ENCODE data around the gene BACH2. TPM values are rescaled to one million over a fixed set of nuclear protein-coding genes. Genes with fewer than 3 reads are reported as not detected.

The BACH2 gene
- polyA plus RNA-seq, 4 donors = 9.7 to 12.2 (median 10.3) TPM

GRCh38 chr6:90303039-90303438 lies 6.4 kb upstream of the BACH2 start:
- DNase-seq (ENCODE audit: low read depth in 4 of 4, low spot score in 3 of 4) = no peak

DNA sequence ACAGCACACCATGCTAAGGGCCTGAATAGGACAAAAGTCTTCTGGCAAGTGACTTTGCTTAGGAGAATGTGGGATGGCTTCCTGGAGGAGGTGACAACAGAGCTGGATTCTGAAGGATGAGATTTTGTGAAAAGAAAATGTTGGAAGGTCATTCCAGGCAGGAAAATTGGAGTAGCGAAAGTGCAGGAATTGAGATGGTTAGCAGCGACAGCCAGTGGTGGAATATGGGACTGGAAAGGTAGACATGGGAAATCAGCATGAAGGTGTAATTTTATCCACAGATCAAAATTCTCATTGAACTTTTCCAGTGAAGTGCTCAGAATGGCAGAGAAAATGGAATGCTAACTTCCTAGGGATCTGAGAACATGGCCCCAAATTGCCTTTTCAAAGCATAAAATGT lies 5.7 kb upstream of the BACH2 start:
- no peak for DNase-seq (ENCODE audit: low read depth in 4 of 4, low spot score in 3 of 4)

DNA sequence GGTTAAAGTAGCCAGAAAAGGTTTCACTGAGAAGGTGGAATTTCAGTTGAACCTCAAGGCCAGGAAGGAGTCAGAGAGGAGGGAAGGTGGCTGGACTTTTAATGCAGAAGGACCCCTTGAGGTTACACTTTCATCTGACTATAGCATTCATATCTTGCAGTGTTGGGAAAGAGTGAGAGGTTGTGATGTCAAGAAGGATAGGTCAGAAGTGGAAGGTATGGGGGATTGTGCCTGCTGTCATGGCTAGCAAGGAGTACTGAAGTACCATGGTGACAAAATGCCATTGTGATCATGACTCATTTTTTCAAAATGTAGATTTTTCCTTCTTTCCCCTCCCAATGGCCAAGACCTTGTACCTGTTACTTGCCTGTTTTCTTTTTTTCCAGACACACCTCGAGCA lies 5.2 kb upstream of the BACH2 start:
- DNase-seq (ENCODE audit: low read depth in 4 of 4, low spot score in 3 of 4) = no peak

DNA sequence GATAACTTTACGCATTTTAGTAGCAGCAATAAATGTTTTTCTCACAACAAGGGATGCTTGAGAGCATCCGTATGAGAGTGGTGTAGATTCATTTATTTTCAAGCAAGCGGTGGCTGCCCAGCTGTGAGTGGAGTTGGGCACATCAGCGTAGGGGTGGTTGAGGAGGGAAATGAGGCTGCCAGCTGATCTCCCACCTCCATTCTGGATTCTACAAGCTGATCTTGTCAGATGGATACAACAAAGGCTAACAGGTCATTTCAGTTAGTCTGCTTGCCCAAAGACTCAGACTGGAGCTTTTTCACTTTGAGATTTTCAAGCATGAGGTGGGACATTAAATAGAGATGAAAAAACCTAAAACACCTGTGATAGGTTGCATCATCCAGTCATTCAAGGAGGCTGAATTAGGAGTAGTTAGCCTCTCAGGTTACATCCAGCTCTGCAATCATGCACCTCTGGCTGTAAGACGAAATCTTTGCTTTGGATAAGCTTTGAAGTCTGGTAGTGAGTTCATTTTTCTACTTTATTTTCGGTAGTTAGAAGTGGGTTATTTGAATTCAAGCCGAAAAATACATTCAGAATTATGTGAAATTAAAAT lies 1.9 kb upstream of the BACH2 start:
- no peak for DNase-seq (ENCODE audit: low read depth in 4 of 4, low spot score in 3 of 4)

- no peak for DNase-seq (ENCODE audit: low read depth in 4 of 4, low spot score in 3 of 4)
These were observed 1.3 kb upstream of the BACH2 start for GRCh38 chr6:90297867-90298381.

- DNase-seq (ENCODE audit: low read depth in 4 of 4, low spot score in 3 of 4) = no peak
These were observed 648 bp upstream of the BACH2 start for GRCh38 chr6:90297115-90297866.

DNA sequence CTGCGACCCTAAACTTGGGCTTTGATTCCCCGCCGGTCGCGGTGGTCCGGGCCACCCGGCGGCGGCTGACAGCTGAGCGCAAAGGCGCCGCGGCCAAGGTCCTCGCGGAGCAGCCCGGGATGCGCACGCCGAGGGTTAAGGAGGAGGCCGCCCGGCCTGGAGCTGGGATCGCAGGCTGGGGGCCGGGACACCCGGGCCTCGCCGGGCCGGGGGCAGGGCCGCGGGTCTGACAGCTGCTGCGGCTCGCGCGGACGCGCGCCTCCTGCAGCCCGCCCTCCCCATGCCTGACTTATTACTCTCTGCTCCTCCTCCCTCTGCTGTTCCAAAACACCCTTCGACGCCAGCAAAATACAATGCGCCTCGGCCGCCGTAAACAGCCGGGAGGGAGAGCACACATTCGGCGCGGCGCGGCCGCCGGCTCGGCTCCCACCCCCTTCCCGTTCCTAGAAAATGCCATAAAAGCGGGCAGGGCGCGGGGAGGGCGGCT lies 746 bp downstream of the BACH2 start:
- DNase-seq (ENCODE audit: low read depth in 4 of 4, low spot score in 3 of 4) = peak in 1 of 4 donors; percentile 60

- DNase-seq (ENCODE audit: low read depth in 4 of 4, low spot score in 3 of 4) = no peak
These were observed 1.4 kb downstream of the BACH2 start for GRCh38 chr6:90294989-90295853.

- DNase-seq (ENCODE audit: low read depth in 4 of 4, low spot score in 3 of 4) = no peak
These were observed 2.0 kb downstream of the BACH2 start for GRCh38 chr6:90294614-90294988.

GRCh38 chr6:90294008-90294511 lies 2.6 kb downstream of the BACH2 start:
- DNase-seq (ENCODE audit: low read depth in 4 of 4, low spot score in 3 of 4) = no peak

- no peak for DNase-seq (ENCODE audit: low read depth in 4 of 4, low spot score in 3 of 4)
These were observed 3.2 kb downstream of the BACH2 start for GRCh38 chr6:90293319-90293953.

- no peak for DNase-seq (ENCODE audit: low read depth in 4 of 4, low spot score in 3 of 4)
These were observed 5.1 kb downstream of the BACH2 start for GRCh38 chr6:90291565-90291964.

GRCh38 chr6:90290811-90291420 lies 5.7 kb downstream of the BACH2 start:
- DNase-seq (ENCODE audit: low read depth in 4 of 4, low spot score in 3 of 4) = no peak

GRCh38 chr6:90289902-90290301 lies 6.7 kb downstream of the BACH2 start:
- no peak for DNase-seq (ENCODE audit: low read depth in 4 of 4, low spot score in 3 of 4)

GRCh38 chr6:90288404-90288803 lies 8.2 kb downstream of the BACH2 start:
- no peak for DNase-seq (ENCODE audit: low read depth in 4 of 4, low spot score in 3 of 4)

DNA sequence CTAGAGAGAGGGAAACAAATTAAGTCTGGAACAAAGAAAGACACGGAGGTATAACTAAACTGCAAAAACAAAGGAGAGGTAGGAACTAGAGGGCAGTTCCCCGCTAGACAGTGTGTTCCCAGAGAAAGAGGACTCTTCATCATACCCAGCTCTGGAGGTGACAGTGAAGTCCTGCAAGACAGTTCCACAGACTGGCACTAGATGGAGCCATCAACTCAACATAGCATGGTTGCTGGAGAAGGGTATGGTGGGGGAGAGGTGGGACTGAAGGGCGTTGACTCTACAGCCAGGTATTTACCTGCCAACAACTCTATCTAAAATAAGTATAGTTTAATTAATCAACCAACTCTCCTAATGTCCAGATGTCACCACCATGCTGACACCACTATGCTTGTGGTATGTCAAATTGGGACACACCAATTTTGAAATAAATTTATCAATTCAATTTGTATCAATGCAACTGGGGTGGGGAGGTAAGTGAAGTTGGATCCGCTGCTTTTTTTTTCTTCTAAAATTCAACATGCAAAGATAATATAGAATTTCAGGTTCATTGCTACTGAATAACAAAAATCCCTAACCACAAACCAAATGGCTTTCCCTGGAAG lies 9.7 kb downstream of the BACH2 start:
- DNase-seq (ENCODE audit: low read depth in 4 of 4, low spot score in 3 of 4) = no peak

GRCh38 chr6:90285611-90286381 lies 10.8 kb downstream of the BACH2 start:
- DNase-seq (ENCODE audit: low read depth in 4 of 4, low spot score in 3 of 4) = peak in 2 of 4 donors; percentile 58 to 65

GRCh38 chr6:90285042-90285481 lies 11.6 kb downstream of the BACH2 start:
- DNase-seq (ENCODE audit: low read depth in 4 of 4, low spot score in 3 of 4) = no peak

Data from right renal pelvis (tissue), 4 donors.